ENCODE data around the gene IL15RA.

The IL15RA gene

DNA sequence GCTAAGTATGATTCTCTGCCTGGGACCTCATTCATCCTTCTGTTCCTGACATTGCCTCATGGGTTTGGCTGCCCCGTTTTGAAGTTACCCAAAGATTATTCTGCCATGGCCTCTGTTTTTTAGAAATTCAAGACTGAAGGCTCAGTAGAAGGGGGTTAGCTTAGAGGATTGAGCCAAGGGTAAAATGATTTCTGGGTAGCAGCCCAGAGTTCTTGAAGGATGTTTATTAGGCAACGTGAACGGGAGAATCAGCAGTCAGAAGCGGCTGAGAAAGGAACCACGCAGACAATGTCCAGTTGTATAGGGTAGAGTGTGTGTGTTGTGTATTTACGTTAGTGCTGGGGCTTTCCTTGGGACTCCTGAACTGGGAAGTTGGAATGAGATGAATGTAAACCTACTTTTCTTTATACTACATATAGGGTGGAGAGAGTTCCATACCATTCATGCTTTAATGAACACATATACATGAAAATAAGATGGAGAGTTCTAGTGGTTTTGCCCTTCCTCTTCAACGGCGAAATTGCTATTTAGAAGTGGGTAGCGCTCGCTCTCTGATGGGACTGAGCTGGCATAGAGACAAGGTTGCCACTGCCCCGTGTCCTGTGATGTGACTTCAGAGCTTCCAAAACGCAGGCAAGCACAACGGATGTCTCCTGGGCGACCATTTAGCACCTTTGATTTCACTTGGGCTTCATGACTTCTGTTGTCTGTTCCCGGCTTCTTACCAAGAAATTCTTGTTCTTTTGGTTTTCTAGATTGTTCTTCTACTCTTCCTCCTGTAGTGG, 35.0 kb upstream of the IL15RA start:
- Histone ChIP-seq H3K79me2 (ENCODE audit: insufficient read depth, low read depth) (no peaks in the 10 kb centered on the region), H4K20me1 (ENCODE audit: insufficient read depth) (no peaks in the 10 kb centered on the region), H3K4me3 (IDR thresholded peaks at IDR 0.05; ENCODE audit: insufficient read depth, low read depth, low read length) (no peak overlapping the region), H3K9ac (no peak overlapping the region), H3K27me3 (ENCODE audit: insufficient read depth, low read depth) (no peaks in the 10 kb centered on the region), H2AFZ (ENCODE audit: low read depth) (no peak overlapping the region), H3K4me2 (no peak overlapping the region), H3K36me3 (ENCODE audit: insufficient read depth) (no peaks in the 10 kb centered on the region), H3K4me1 (ENCODE audit: low read depth, poor library complexity, severe bottlenecking) (peaks cover 5% of the 10 kb centered on the region), H3K27ac (no peak overlapping the region)
- TF ChIP-seq, protein P1, sequence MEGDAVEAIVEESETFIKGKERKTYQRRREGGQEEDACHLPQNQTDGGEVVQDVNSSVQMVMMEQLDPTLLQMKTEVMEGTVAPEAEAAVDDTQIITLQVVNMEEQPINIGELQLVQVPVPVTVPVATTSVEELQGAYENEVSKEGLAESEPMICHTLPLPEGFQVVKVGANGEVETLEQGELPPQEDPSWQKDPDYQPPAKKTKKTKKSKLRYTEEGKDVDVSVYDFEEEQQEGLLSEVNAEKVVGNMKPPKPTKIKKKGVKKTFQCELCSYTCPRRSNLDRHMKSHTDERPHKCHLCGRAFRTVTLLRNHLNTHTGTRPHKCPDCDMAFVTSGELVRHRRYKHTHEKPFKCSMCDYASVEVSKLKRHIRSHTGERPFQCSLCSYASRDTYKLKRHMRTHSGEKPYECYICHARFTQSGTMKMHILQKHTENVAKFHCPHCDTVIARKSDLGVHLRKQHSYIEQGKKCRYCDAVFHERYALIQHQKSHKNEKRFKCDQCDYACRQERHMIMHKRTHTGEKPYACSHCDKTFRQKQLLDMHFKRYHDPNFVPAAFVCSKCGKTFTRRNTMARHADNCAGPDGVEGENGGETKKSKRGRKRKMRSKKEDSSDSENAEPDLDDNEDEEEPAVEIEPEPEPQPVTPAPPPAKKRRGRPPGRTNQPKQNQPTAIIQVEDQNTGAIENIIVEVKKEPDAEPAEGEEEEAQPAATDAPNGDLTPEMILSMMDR (conservative IDR thresholded peaks at IDR 0.05; ENCODE audit: low read depth, low read length) = no peak

DNA sequence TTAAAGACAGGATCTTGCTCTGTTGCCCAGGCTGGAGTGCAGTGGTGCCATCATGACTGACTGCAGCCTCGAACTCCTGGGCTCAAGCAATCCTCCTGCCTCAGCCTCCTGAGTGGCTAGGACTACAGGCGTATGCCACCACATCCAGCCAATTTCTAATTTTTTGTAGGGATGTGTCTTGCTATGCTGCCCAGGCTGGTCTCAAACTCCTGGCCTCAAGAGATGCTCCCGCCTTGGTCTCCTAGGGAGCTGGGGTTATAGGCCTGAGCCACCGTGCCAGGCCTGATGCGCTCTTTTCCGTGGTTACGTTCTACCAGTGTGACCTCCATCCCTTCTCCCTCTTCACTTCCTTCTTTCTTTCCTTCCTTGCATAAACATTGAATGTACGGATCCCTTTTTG, 34.2 kb upstream of the IL15RA start:
- H3K4me1 ChIP-seq (ENCODE audit: low read depth, poor library complexity, severe bottlenecking) = peaks cover 5% of the 10 kb centered on the region
- H3K27ac ChIP-seq = no peak overlapping the region
- H3K36me3 ChIP-seq (ENCODE audit: insufficient read depth) = no peaks in the 10 kb centered on the region
- no peak overlapping the region for H2AFZ ChIP-seq (ENCODE audit: low read depth)
- H3K4me2 ChIP-seq = no peak overlapping the region
- TF ChIP-seq, protein P1 (conservative IDR thresholded peaks at IDR 0.05; ENCODE audit: low read depth, low read length) = no peak
- no peak overlapping the region for H3K4me3 ChIP-seq (IDR thresholded peaks at IDR 0.05; ENCODE audit: insufficient read depth, low read depth, low read length)
- no peaks in the 10 kb centered on the region for H3K79me2 ChIP-seq (ENCODE audit: insufficient read depth, low read depth)
- no peak overlapping the region for H3K9ac ChIP-seq
- H3K27me3 ChIP-seq (ENCODE audit: insufficient read depth, low read depth) = no peaks in the 10 kb centered on the region
- H4K20me1 ChIP-seq (ENCODE audit: insufficient read depth) = no peaks in the 10 kb centered on the region

DNA sequence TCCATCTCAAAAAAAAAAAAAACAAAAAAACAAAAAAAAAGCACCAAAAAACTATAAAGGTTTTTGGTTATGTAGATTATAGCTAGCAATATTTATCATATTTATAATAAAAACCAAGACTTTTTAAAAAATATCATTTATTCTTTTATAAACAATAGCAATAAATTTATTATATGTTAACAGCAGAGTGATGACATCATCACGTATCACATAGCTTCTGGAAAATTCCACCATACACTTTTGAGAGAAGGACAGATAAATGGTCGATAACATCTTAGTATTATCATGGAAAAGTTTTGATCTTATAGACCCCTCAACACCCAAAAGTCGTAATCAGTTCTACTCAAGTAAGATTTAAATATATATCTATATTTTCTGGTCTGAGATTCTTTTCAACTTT, 33.2 kb upstream of the IL15RA start:
- no peak overlapping the region for H3K9ac ChIP-seq
- no peaks in the 10 kb centered on the region for H3K36me3 ChIP-seq (ENCODE audit: insufficient read depth)
- peaks cover 5% of the 10 kb centered on the region for H3K4me1 ChIP-seq (ENCODE audit: low read depth, poor library complexity, severe bottlenecking)
- no peaks in the 10 kb centered on the region for H4K20me1 ChIP-seq (ENCODE audit: insufficient read depth)
- no peak overlapping the region for H3K27ac ChIP-seq
- H3K27me3 ChIP-seq (ENCODE audit: insufficient read depth, low read depth) = no peaks in the 10 kb centered on the region
- H2AFZ ChIP-seq (ENCODE audit: low read depth) = no peak overlapping the region
- no peaks in the 10 kb centered on the region for H3K79me2 ChIP-seq (ENCODE audit: insufficient read depth, low read depth)
- H3K4me2 ChIP-seq = no peak overlapping the region
- no peak overlapping the region for H3K4me3 ChIP-seq (IDR thresholded peaks at IDR 0.05; ENCODE audit: insufficient read depth, low read depth, low read length)
- TF ChIP-seq, protein P1 (conservative IDR thresholded peaks at IDR 0.05; ENCODE audit: low read depth, low read length) = no peak

DNA sequence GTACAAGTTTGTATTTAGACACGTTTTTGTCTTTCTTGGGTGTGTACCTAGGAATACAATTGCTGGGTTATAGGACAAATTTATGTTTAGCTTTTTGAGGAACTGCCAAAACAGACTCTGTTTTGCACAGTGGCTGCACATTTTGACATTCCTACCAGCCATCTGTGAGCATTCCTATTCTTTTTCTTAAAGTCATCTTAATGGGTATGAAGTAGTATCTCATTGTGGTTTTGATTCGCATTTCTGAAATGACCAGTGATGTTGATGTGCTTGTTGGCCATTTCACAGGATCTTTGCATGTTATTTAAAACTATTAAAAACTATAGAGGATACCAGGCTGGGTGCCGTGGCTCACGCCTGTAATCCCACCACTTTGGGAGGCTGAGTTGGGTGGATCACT, 32.6 kb upstream of the IL15RA start:
- Histone ChIP-seq H3K4me2 (no peak overlapping the region), H3K79me2 (ENCODE audit: insufficient read depth, low read depth) (no peaks in the 10 kb centered on the region), H3K27ac (no peak overlapping the region), H3K27me3 (ENCODE audit: insufficient read depth, low read depth) (no peaks in the 10 kb centered on the region), H2AFZ (ENCODE audit: low read depth) (no peak overlapping the region), H3K4me1 (ENCODE audit: low read depth, poor library complexity, severe bottlenecking) (peaks cover 5% of the 10 kb centered on the region), H3K36me3 (ENCODE audit: insufficient read depth) (no peaks in the 10 kb centered on the region), H3K9ac (no peak overlapping the region), H4K20me1 (ENCODE audit: insufficient read depth) (no peaks in the 10 kb centered on the region), H3K4me3 (IDR thresholded peaks at IDR 0.05; ENCODE audit: insufficient read depth, low read depth, low read length) (no peak overlapping the region)
- TF ChIP-seq, protein P1 (conservative IDR thresholded peaks at IDR 0.05; ENCODE audit: low read depth, low read length) = no peak

Measured in KMS-11 (cell line).